Lower lobe of right lung (tissue), 2 donors: ENCODE results near the gene CPT1A. TPM values are rescaled to one million over a fixed set of nuclear protein-coding genes. Genes with fewer than 3 reads are reported as not detected.

ENCODE experiments used
- ATAC-seq, 2 donors: fragments of 200-7000 bp; cut with Tn5 transposase; one replicate each; pipeline ENCODE4 v1.9.1; 2020 to 2022; ENCODE audit warnings: mild to moderate bottlenecking in 2 of 2, moderate library complexity in 2 of 2
- DNase-seq: peaks from one replicate; pipeline ENCODE4 v3.0.0-alpha.2; 2020
- H3K27ac ChIP-seq: fragments of 200-600 bp; one replicate; pipeline ENCODE4 v1.8.0; 2022
- H3K27me3 ChIP-seq: fragments of 200-600 bp; one replicate; pipeline ENCODE4 v1.8.0; 2022; ENCODE audit warnings: low read depth
- H3K36me3 ChIP-seq: fragments of 200-600 bp; one replicate; pipeline ENCODE4 v1.8.0; 2022; ENCODE audit warnings: mild to moderate bottlenecking
- H3K4me1 ChIP-seq: fragments of 200-600 bp; one replicate; pipeline ENCODE4 v1.8.0; 2022
- H3K4me3 ChIP-seq: fragments of 200-600 bp; one replicate; pipeline ENCODE4 v1.8.0; 2022; ENCODE audit warnings: mild to moderate bottlenecking
- H3K9me3 ChIP-seq: fragments of 200-600 bp; one replicate; pipeline ENCODE4 v1.8.0; 2022
- CTCF ChIP-seq: fragments of 200-600 bp; IDR thresholded peaks from one replicate; pipeline ENCODE4 v1.8.0; 2022; ENCODE audit warnings: antibody characterized with exemption, mild to moderate bottlenecking
- intact Hi-C: fragments of 100-400 bp; cut with DNase I; formaldehyde crosslinking; loops from one replicate; pipeline ENCODE4 v1.11.0; 2022
- total RNA-seq: library from RNA; stranded (reverse); fragmentation: NEBNext Ultra II Directional; extraction: Animal tissue kit (Norgen Biotek cat#: 25700); gene quantifications from one replicate; pipeline ENCODE4 v1.2.1, GENCODE V29; 2021
- donor health status: DM: no; HTN: yes; CAD: no; lungs with severe emphysema.

CPT1A gene
- total RNA-seq, 1 donor from 2014 or later: 88.4 TPM

GRCh38 chr11:68881320-68881719 is 39.6 kb upstream of the CPT1A start:
- Histone ChIP-seq H3K4me1 (no peaks in the 10 kb centered on the region), H3K27me3 (no peaks in the 10 kb centered on the region), H3K4me3 (no peak overlapping the region), H3K9me3 (no peaks in the 10 kb centered on the region), H3K27ac (no peak overlapping the region), H3K36me3 (no peaks in the 10 kb centered on the region)
- DNase-seq (no peak), ATAC-seq (no peak)
- intact Hi-C loops: no loop called here
- TF ChIP-seq CTCF: no peak

GRCh38 chr11:68880851-68881250 is 39.1 kb upstream of the CPT1A start:
- ATAC-seq (no peak), DNase-seq (no peak)
- no peak overlapping the region for H3K27ac ChIP-seq
- no peaks in the 10 kb centered on the region for H3K9me3 ChIP-seq
- no peaks in the 10 kb centered on the region for H3K27me3 ChIP-seq
- H3K4me3 ChIP-seq: no peak overlapping the region
- intact Hi-C loops: no loop called here
- no peak for TF ChIP-seq CTCF
- H3K36me3 ChIP-seq: no peaks in the 10 kb centered on the region
- no peaks in the 10 kb centered on the region for H3K4me1 ChIP-seq

GRCh38 chr11:68878022-68878421 is 36.3 kb upstream of the CPT1A start:
- DNase-seq (no peak), ATAC-seq (no peak)
- no peaks in the 10 kb centered on the region for H3K36me3 ChIP-seq
- H3K4me3 ChIP-seq: no peak overlapping the region
- no peaks in the 10 kb centered on the region for H3K9me3 ChIP-seq
- intact Hi-C loops: no loop called here
- no peak overlapping the region for H3K27ac ChIP-seq
- no peaks in the 10 kb centered on the region for H3K27me3 ChIP-seq
- TF ChIP-seq CTCF: no peak
- no peaks in the 10 kb centered on the region for H3K4me1 ChIP-seq

- Histone ChIP-seq H3K27me3 (no peaks in the 10 kb centered on the region), H3K36me3 (no peaks in the 10 kb centered on the region), H3K9me3 (no peaks in the 10 kb centered on the region), H3K4me3 (no peak overlapping the region), H3K4me1 (peaks cover 12% of the 10 kb centered on the region), H3K27ac (no peak overlapping the region)
- no peak for TF ChIP-seq CTCF
- no peak for DNase-seq
- no peak for ATAC-seq
- intact Hi-C loops: no loop called here
Observed at GRCh38 chr11:68872216-68873003, 30.7 kb upstream of the CPT1A start.

- Histone ChIP-seq H3K9me3 (no peaks in the 10 kb centered on the region), H3K27me3 (no peaks in the 10 kb centered on the region), H3K4me3 (peak overlapping the region; percentile 66), H3K36me3 (no peaks in the 10 kb centered on the region), H3K27ac (no peak overlapping the region), H3K4me1 (peaks cover 12% of the 10 kb centered on the region)
- intact Hi-C loops: no loop called here
- TF ChIP-seq CTCF: no peak
- DNase-seq: no peak
- peak; percentile 15 to 43 for ATAC-seq
Observed at GRCh38 chr11:68870470-68870869, 28.8 kb upstream of the CPT1A start.
